GM21381 (cell line): ENCODE data around the gene SMS.
A peak's percentile ranks its signal among the peaks of the same experiment; 100 is the strongest.
"Not testable (repeated sequence)": the region's sequence is repeated elsewhere in the genome, so short reads cannot be mapped to it uniquely, and the experiment has no call there.

ENCODE experiments used
- ATAC-seq: cut with Tn5 transposase; IDR thresholded peaks from one replicate; pipeline ENCODE4 v1.9.1; 2021; ENCODE audit warnings: mild to moderate bottlenecking, moderate library complexity; ENCODE audit not compliant: unreplicated experiment

SMS gene

DNA sequence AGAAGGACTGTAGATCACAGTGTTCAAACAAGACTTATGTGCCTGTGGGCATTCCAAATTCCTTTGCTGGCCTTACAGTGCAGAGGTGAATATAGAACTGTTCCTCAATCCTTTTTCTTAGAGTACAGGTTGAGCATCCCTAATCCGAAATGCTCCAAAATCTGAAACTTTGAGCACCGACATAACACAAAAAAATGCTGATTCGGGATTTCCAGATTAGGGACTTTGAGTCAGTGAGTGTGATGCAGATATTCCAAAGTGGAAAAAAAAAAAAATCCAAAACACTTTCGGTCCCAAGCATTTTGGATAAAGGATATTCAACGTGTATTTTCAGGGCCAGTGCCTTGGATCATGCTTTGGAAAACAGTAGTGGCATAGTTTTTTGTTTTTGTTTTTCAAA lies 9.2 kb downstream of the SMS start:
- no peak for ATAC-seq

DNA sequence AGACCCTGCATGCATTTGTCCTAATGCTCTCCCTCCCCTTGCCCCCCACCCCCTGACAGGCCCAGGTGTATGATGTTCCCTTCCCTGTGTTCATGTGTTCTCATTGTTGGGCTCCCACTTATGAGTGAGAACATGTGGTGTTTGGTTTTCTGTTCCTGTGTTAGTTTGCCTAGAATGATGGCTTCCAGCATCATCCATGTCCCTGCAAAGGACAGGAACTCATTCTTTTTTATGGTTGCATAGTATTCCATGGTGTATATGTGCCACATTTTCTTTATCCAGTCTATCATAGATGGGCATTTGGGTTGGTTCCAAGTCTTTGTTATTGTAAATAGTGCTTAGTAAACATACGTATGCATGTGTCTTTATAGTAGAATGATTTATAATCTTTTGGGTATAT lies 10.0 kb downstream of the SMS start:
- ATAC-seq = not testable (repeated sequence)

DNA sequence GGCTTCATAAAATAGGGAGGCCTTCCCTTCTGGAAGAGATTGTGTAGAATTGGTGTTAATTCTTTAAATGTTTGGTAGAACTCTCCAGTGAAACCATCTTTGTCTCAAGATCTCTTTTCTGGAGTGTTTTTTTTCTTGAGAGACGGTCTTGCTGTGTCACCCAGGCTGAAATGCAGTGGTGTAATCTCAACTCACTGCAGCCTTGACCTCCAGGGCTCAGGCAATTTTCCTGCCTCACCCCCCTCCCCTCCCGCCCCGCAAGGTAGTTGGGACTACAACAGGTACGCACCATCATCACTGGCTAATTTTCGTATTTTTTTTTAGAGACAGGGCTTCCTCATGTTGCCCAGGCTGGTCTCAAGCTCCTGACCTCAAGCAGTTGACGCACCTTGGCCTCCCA lies 12.1 kb downstream of the SMS start:
- no peak for ATAC-seq

DNA sequence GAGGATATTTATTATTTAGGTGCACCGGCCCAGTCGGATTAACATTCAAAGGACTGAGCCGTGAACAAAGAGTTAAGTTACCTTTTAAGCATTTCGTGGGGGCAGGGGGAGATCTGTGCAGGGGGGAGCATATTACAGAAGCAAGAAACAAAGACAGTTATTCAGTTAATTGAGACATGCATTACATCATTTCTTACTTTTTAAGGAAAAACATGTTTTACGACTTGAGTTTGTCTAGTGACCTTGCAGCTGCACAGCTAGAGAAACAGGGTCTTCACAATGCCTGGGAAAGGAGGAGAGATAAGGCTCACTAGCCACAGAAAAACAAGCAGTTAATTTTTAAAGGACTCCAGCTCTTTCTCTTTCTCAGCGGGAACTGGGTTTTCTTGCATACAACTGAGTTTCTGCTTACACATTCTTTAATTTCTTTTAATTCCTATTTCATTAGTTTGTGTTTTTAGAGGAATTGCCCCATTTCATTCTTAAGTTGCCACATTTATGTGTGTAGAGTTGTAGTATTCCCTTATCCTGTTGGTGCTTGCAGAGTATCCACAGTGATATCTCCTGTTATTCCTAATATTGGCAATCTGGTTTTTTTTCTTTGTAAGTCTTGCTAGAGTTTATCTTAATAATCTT lies 12.8 kb downstream of the SMS start:
- not testable (repeated sequence) for ATAC-seq

DNA sequence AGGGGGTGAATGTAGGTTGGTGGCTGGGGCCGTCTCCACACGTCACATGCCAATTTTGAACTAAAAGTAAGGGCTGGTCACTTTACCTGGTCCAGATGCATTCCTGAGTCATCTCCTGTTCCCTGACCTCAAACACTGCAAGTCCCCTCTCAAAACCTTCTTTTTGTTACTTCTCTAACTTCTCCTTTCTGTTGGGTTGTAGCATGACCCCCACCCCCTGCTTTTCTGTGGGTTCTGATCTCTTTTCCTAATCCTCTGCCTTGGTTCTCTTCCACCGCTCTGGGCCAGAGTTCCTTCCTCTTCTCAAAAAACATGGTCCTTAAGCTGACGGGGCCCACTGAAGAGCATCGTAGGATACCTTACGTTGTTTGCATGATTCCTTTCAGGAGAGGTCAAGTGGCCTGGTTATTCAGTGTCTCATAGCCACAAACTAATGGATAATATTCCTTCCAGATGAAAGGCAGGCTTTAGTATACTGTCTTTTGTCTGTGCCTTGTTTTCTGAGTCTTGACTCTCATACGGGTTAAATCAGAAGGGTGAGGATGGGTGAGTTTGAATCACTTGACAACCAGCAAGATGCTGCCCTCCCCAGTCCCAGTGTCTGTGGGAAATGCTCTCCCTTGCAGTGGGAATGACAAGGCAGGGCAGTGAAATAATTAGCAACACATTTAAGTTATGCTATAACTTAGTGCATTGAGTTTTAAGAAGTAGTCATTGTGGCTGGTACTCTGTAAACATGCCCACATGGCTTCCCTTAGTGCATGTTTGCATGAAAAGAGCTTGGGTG lies 15.1 kb downstream of the SMS start:
- no peak for ATAC-seq

DNA sequence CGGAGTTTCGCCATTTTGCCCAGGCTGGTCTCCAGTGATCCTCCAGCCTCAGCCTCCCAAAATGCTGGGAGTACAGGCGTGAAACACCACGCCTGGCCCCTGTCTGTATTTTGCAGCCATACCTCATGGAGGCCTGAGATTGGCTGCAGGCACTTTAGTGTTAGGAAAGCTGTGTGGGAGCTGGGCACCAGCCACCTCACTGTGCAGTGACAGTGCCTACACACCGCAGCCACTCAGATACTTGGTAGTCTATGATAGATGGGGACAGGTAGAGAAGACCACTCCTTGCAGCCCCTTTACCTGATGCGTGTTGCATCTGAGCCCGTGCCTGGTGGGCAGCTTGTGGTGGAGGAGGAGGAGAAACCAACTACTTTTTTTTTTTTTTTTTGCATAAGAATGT lies 16.3 kb downstream of the SMS start:
- ATAC-seq = no peak

DNA sequence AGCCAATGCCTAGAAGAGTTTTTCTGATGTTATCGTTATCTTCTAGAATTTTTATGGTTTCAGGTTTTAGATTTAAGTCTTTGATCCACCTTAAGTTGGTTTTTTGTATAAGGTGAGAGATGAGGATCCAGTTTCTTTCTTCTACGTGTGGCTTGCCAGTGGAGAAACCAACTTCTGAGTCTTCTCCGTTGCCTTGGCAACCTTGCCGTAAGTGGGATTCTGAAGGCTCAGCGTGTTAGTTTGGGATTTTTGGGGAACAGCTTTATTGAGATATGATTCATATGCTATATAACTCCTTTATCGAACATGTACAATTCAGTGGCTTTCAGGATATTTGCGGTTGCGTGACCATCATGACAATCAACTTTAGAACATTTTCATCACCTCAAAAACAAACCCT lies 17.7 kb downstream of the SMS start:
- no peak for ATAC-seq

DNA sequence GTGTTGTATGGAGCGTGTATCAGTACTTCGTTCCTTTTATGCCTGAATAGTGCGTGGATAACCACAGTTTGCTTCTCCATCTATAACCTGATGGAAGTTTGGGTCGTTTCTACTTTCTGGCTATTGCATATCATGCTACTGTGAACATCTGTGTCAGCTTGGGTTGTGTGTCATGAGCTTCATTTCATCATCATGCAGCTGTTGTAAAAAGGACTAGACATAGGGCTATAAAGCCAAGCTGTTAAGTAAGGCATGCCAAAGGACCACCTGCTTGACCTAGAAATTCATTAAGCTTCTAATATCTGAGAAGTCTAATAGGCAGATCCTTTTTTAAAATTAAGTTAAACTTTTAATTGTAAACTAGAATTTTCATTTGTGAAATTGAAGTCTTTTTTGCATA lies 18.4 kb downstream of the SMS start:
- ATAC-seq = no peak

DNA sequence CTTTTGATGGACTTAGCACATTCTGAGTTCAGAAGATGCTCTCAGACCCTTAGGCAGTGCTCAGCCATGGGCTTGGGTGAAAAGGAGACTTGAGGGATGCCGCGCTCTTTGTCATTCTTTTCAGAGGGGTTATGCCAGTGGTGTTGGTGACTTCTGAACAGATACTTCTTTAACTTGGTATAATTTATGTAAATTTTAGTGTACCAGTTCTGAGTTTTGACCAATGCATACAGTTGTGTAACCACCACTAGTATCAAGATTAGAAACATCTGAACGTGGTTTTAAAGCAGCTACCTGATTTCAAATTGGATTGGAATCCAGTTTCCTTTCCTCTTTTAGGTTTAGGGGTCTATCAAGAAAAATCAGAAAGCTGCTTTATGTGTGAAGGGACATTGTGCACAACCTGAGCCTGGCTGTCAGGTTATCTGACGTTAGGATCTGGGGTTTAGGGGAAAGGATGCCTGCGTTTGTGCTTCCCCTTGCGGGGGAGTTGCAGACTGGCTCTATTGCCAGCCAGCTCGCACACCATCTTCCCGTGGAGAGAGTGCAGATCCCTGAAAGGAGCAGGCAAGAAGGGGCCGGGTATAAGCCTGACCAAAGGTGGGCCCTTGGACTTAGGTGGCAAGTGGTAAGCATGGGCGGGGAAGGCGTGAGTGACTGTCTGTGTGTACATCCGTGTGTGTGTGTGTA lies 19.0 kb downstream of the SMS start:
- no peak for ATAC-seq

DNA sequence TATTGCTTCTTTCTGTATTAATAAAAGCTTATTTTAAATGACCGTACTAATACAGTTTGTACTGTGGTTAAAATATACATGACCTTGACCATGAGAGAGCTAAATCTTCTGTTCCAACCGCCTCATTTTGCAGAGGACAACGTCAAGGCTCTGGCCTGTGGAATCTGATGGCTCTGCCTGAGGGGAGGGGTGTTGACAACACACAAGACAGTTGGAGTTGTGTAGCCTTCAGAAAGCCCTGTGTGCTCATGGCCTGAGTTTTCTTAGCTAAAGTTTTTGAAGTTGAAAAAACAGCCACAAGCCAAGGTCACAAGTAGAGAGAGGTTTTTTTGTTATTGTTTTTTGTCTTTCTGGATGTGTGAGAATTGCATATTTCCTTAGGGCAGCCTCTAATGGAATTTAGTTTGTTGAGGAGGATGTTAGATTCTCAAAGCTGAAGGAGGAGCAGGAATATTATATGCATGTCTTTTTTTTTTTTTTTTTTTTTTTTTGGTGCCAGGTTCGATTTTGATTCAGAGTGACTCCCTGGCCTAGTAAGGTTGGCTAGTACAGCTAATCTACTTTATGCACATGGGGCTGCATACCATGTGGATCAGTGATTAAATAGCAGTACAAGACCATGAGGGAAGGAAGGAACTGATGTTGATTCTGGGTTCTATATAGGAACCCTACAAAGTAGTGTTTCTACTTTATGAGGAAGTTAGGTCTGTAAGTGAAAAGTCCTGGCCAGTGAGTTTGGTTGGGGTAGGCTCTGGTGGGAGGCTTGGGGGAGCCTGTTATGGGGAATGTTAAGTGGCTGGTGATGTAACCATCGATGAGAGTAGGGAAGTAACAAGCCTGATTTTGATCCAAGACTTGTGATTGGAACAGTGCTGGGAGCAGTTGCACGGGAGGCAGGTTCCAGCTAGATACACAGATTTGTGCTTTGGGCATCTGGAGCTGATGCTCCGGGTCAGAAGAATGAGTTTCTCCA lies 20.3 kb downstream of the SMS start:
- ATAC-seq = no peak

DNA sequence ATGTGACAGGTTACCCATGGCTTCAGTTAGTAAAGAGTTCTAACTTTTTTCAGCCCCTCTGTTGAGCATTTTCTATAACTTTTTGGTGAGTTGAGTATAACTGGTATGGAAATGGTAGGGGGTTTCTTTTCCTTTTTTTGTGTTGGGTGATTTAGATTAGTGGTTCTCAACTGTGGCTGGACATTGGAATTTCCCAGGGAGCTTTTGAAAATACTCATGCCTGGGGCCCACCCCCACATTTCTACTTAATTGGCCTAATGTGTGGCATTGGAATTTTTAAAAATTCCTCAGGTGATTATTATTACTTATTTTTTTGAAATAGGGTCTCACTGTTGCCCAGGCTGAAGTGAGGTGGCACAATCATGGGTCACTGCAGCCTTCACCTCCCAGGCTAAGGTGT lies 21.9 kb downstream of the SMS start:
- ATAC-seq = no peak

DNA sequence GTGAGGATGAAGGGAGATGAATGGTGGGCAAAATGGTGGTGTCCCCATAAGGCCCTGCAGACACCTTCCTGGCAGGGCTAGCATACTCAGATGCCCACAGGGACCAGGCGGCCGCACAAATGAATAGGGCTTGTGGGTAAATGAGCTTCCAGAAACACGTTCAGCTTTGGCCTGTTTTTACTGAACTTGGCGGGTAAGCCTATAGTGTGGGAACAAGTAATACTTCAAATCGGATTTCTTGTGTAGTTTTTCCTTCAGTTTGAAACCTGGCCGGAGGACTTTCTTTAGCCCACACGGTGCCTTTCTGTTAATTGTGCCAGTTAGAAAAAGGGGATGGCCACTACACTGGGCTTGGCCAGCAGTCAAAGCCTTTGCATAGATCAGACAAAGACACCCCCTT lies 22.8 kb downstream of the SMS start:
- no peak for ATAC-seq

DNA sequence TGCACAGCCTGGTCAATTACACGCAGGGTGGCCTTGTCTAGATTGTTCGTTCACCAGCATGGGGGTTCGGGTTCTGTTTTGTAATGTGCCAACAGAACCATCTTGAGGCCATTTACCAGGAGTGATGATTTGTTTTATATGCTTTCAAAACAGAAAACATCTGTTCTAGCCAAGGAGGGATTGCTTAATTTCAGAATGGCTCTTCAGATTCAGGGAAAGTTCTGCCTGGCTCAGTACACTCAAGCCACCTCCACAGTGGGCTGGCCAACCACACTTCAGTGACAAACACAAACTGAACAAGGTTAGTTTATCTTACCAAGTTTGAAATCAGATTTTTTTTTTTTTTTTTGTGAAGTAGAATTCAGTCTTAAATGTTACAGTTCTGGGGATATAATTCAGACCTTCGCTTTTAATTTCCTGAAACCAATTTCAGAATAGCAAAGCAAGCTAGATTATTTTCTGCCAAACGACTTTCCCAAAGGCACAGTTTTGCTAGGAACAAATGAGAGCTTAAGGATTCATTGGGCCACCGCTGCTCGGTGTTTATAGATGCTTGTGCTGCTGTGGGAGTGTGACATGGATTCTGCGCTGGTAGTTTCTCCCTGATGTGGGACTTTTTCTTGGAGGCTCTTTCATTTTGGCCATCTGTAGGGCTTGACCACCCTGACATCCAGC lies 23.4 kb downstream of the SMS start:
- no peak for ATAC-seq

DNA sequence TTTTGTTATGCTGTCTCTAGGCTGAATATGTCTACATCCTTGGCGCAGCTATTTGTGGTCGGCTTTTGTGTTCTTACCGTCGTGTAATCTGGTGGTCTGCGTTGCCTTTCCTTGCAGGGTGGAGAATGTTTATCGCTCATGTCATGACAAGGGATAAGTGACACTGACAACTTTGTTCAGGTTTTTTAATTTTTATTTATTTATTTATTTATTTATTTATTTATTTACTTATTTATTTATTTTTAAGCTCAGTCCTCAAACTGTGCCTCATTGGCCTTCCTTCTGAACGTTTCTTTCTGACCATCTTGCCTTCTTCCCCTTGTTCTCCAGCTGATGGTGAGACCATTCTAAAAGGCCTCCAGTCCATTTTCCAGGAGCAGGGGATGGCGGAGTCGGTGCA lies 26.4 kb downstream of the SMS start:
- ATAC-seq = no peak

DNA sequence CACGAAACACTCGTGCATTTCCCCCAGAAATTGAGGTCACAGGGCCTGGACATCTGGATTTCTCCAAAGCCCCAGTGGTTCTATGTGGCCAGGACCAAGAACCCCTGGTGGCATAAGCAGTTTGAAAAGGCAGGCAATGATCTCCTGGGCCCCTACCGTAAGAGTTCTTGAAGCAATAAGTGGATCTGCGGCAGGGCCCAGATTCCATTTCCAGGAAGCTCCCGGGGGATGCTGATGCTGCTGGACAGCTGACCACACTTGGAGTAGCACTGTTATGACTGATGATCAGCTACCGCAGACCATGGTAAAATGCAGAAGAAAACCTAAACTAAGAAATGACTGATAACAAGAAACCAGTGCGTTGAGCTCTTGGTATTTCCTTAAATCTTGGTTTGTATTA lies 27.8 kb downstream of the SMS start:
- ATAC-seq = no peak

DNA sequence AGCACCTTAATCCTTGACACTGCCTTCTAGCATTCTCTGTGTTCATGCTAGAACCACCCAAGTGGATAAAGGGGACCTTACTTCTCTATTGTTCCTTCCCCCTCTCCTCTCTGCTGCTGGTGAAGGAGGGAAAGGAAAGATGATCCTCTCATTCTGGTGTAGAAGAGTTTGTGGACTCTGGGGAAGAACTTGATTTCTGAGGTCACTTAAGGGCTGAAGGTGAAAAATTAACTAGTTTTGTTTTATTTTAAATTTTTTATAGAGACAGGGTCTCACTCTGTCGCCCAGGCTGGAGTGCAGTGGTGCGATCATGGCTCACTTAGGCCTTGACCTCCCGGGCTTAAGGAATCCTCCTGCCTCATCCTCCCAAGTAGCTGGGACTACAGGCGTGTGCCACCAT lies 29.8 kb downstream of the SMS start:
- ATAC-seq = no peak

DNA sequence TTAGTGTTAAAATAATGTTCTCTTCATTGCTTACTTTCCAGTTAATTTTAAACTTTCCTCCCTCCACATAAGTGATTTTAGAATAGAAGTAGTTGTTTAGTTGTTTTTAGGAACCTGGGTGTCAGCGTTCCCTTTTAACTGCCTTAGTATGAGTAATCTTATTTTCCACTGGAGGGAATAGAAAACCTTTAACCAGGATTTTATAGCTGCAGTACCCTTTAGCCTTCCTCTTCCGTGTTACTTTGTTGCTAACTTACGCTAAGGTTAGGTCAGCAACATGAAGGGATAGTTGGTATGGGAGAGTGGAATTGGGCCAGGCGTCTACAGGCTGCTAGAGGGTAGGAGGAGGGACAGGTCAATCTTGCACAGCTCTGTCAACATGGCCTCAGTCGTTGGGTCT lies 31.5 kb downstream of the SMS start:
- no peak for ATAC-seq

DNA sequence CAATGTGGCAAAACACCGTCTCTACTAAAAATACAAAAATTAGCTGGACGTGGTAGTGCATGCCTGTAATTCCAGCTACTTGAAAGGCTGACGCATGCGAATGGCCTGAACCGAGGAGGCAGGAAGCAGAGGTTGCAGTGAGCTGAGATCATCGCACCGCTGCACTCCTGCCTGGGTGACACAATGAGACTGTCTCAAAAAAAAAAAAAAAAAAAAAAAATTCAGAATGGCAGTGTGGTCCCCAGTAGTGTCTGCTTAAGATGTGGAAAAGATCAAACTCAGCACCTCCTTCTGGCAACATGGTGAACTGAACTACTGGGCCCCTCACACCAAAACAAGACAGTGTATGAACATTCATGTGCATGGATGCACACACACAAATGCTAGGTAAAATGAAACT lies 32.2 kb downstream of the SMS start:
- no peak for ATAC-seq

DNA sequence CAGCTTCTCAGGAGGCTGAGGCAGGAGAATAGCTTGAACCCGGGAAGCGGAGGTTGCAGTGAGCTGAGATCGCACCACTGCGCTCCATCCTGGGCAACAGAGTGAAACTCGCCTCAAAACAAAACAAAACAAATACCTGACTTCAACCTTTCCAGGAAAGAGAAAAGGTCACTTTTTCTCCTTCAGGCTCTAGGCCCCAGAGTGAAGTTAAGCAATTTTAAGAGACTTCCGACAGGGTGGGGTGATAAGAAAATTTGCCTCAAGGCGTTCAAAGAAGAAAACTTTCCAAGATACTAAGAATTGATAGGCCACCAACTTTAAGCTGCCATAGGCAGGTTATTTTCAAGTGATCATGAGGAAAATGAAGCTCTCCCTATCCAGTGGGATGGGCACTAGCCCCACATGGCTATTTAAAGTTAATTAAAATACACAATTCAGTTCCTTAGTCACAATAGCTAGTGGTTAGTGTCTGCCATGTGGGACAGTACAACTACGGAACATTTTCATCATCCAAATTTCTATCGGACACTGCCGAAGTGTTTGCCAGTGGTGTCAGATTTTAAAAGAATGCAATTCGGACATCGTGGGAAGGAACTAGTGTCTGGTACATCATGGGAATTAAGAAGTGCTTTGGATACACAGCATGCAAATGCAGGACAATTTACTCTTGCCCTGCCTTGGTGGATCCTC lies 33.0 kb downstream of the SMS start:
- ATAC-seq = no peak

DNA sequence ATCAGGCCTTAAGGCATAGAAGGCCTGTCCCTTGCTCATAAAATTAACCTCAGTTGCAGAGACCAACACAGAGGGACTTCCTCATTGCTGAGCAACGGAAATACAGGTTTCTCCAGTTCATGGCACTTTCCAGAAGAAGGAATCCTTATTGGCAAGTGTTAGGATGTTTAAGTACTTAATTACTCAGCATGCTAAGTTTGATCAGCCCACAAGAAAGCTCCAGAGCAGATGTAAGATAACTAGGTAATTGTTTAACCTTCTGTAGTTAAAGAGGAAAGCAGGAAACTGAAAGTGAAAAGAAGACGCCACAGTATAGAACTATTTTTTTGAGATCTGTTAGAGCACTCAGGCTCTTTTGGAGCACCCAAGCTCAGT lies 33.5 kb downstream of the SMS start:
- peak; percentile 81 for ATAC-seq
